Stimulated activated naive CD4-positive, alpha-beta T cell treated with Interleukin-2 at 50 U/mL for 16 hours (primary cell): Measurements from ENCODE around the gene MAP3K14.
"Not testable (repeated sequence)": the region's sequence is repeated elsewhere in the genome, so short reads cannot be mapped to it uniquely, and the experiment has no call there.

Experiments used
- DNase-seq: peaks from one replicate; lab custom pipeline; 2025; lab: John Stamatoyannopoulos, UW

Gene MAP3K14

GRCh38 chr17:45315648-45316433 lies 979 bp downstream of the MAP3K14 start:
- DNase-seq, result no peak

GRCh38 chr17:45314741-45315647 lies 1.8 kb downstream of the MAP3K14 start:
- peak; percentile 8 for DNase-seq

- peak; percentile 5 for DNase-seq
Measured at GRCh38 chr17:45313996-45314740, 2.7 kb downstream of the MAP3K14 start.

- DNase-seq, result no peak
Measured at GRCh38 chr17:45313421-45313771, 3.4 kb downstream of the MAP3K14 start.

GRCh38 chr17:45312477-45313420 lies 4.1 kb downstream of the MAP3K14 start:
- DNase-seq, result peak; percentile 7

GRCh38 chr17:45311760-45312476 lies 4.9 kb downstream of the MAP3K14 start:
- DNase-seq, result peak; percentile 87

GRCh38 chr17:45311401-45311759 lies 5.4 kb downstream of the MAP3K14 start:
- DNase-seq, result no peak

GRCh38 chr17:45310380-45311324 lies 6.2 kb downstream of the MAP3K14 start:
- no peak for DNase-seq

GRCh38 chr17:45309400-45309799 lies 7.4 kb downstream of the MAP3K14 start:
- DNase-seq, result no peak

- DNase-seq, result no peak
Measured at GRCh38 chr17:45308840-45309239, 8.0 kb downstream of the MAP3K14 start.

GRCh38 chr17:45308016-45308365 lies 8.8 kb downstream of the MAP3K14 start:
- DNase-seq, result no peak

GRCh38 chr17:45307290-45308015 lies 9.4 kb downstream of the MAP3K14 start:
- peak; percentile 49 for DNase-seq

GRCh38 chr17:45306623-45307022 lies 10.2 kb downstream of the MAP3K14 start:
- no peak for DNase-seq

- no peak for DNase-seq
Measured at GRCh38 chr17:45306094-45306493, 10.7 kb downstream of the MAP3K14 start.

GRCh38 chr17:45305530-45306087 lies 11.2 kb downstream of the MAP3K14 start:
- no peak for DNase-seq

- DNase-seq, result no peak
Measured at GRCh38 chr17:45302649-45303173, 14.1 kb downstream of the MAP3K14 start.

- not testable (repeated sequence) for DNase-seq
Measured at GRCh38 chr17:45302220-45302619, 14.6 kb downstream of the MAP3K14 start.

- no peak for DNase-seq
Measured at GRCh38 chr17:45301674-45302073, 15.1 kb downstream of the MAP3K14 start.
